ENCODE measurements around the gene NUB1.
A peak's percentile ranks its signal among the peaks of the same experiment; 100 is the strongest.

Gene NUB1

DNA sequence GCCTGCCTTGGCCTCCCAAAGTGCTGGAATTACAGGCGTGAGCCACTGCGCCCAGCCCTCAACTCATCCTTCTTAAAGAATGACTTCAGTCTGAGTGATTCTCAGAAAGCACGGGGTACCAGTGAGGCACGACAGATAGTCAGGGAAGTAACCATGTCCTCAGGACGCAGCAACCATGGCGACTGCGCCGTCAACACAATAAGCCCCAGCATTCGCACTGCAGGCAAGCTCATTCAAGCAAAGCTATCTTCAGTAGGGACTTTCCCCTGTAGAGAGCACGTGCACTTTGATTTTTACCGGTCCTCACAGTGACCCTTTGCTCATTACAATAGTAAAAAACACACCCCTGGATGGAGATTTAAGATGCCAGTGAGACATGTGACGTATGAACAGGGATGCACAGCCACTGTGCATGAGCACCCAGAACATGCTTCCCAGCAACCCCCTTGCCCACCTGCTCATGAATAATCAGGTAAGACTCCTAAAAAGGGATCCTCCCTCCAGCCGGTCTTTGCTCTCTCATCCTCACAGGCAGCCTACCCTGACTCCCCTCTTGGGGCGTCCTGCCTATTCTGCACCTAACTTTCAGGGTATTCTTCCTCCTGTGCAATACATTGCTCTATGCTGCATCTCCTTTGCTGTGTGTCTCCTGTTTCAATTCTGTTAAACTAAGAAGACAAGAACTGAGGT is 59.2 kb downstream of the NUB1 start:
- no peak for DNase-seq (ENCODE audit: low read depth in 2 of 2, low spot score in 1 of 2)

DNA sequence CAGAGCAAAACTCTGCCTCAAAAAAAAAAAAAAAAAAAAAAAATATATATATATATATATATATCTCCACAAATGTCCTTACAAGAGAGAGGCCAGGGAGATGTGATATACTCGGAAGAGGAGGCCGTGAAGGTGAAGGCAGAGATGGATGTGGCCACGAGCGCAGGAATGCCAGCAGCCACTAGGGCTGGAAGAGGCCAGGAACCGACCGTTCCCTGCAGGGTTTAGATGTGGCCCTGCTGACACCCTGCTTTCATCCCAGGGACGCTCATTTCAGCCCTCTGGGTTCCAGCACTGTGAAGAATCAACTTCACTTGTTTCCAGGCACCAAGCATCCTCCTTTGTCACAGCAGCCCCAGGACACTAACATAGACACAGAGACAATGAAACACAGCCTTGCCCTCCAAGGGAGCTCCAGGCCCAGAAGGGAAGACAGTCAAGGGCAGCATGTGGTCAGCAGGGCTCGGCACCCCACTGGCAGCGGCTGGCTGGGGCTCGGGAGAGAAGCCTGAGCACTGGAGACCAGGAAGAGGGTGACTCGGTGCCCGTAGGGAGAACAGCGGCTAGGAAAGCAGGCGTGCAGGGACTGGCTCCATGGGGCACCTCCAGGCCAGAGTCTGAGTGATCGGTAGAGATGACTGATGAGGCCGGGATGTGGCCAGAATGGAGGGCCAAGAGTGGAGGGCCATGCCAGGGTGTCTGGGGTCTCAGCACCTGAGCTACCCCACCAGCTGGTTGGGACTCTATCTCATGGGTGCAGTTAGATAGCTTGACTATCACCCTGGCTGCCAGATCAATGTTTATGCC is 60.6 kb downstream of the NUB1 start:
- DNase-seq (ENCODE audit: low read depth in 2 of 2, low spot score in 1 of 2), result no peak

DNA sequence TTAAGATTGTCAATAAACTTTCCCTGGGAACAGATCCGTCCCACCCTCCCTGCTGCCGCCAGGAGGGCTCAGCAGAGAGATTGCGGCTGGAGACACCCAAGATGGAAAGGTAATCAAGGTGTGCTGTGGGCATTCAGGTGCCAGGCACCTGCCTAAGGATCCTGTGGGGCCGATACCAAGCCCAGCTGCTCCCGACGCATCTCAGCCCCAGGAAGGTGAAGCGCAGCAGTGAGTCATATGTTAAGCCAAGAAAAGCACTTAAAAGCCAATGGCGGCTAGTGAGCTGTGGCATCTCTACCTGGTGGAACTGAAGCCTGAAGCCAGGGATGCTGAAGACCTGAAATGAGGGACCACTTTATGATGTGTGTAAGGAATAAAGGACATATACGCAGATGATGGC is 62.2 kb downstream of the NUB1 start:
- no peak for DNase-seq (ENCODE audit: low read depth in 2 of 2, low spot score in 1 of 2)

DNA sequence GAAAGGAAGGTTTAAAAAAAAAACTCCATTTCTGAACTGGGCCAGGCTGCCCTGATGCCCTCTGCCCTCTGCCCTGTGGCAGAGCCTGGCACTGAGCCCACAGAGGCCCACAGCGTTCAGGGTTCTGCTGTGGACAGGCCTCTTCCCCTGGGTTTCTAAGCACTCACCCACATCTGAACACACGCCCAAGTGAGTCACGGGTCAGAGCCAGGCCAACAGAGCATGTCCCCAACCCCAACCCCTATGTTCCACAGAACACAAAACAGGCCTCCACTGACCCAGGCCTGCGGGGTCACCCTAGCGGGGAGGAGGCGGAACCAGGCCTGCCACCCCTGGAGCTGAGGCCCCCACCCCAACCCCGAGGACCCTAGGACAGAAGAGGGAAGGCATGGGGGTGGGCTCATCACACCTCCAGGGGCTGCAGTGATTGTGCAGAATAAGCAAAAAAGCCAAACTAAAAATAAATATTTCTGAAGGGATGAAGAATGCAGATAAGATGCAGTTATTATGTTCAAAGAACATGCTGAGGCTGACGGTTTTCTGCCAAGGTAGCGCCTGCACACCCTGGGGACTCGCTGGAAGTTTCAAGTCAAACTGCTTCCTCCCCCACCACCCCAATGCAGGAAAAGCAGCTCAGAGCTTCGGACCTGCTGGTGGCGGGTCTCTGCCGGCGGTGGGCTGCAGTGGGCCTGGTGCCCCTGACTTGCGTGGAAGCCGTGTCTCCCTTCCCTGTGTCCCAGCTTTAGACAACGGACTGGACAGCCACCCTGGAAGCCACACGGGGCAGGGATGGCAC is 62.8 kb downstream of the NUB1 start:
- no peak for DNase-seq (ENCODE audit: low read depth in 2 of 2, low spot score in 1 of 2)

DNA sequence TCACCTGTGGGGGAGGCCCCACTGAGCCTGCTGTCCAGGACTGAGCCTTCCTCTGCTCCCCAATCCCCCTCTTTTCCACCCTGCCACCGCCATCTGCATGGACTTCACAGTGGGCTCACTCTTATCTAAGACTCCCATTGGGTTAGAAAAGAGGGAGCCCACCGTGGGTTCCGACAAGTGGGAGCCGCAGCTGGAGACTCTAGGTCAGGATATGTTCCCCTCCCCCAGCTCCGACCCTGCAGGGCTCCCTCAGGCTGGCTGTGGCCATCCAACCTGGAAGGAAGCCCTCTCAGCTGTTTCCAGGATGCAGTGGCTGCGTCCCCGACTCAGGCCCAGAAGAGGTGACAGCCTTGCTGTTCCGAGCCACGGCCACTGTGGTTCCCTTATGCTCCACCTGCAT is 63.4 kb downstream of the NUB1 start:
- DNase-seq (ENCODE audit: low read depth in 2 of 2, low spot score in 1 of 2), result no peak

DNA sequence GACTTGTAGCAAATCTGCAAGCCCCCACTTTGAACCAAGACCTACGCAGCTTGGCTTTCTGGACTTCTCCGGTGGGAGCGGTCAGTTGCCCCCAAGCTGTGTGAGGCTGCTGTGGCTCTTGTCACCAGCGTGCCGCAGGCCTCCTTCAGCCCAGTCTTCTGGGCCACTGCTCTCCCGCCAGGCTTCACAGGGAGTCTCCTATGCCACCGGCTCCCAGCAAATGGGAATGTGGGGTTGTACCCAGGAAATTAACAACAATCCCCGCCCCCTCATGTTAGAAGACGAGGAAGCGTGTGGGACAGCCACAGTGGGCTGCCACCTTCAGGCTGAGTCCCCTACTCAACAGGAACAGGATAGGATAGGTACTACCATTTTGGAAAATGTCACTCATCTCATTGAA is 64.0 kb downstream of the NUB1 start:
- DNase-seq (ENCODE audit: low read depth in 2 of 2, low spot score in 1 of 2), result no peak

DNA sequence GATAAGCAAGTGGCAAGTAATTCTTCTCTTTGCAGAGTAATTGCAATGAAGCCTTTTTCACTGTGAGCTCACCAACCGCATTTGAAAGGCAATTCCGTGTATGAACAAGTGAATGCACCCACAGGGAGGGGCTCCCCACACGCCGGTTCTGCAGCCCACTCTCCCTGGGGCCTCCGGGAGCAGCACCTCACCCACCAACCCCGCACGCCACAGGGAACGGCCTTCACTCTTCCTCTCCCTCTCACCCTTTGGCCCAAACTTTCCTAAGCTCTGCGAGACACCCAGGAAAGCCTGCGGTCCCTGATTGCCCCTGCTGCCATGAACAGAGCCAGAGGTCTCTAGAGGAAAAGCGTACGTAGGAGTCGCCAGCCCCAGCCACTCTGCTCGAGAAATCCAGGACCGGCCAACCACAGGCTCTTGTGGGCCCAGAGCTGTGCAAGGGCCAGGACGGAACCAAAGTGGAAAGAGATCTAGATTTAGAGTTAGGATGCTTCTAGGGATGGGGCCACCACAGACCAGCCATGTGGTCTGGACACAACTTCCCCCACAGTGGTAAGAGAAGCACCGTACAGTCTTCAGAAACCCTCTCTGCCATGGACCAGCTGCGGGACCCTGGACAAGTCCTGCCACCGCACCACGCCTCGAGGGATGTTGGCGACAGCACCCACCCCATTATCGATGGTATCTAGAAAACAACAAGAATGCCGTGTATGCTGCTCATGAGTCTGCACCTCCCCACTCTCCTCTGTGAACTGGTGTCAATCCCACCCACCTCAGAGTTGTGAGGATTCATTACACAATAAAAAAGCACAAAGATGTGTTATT is 64.7 kb downstream of the NUB1 start:
- DNase-seq (ENCODE audit: low read depth in 2 of 2, low spot score in 1 of 2), result no peak

DNA sequence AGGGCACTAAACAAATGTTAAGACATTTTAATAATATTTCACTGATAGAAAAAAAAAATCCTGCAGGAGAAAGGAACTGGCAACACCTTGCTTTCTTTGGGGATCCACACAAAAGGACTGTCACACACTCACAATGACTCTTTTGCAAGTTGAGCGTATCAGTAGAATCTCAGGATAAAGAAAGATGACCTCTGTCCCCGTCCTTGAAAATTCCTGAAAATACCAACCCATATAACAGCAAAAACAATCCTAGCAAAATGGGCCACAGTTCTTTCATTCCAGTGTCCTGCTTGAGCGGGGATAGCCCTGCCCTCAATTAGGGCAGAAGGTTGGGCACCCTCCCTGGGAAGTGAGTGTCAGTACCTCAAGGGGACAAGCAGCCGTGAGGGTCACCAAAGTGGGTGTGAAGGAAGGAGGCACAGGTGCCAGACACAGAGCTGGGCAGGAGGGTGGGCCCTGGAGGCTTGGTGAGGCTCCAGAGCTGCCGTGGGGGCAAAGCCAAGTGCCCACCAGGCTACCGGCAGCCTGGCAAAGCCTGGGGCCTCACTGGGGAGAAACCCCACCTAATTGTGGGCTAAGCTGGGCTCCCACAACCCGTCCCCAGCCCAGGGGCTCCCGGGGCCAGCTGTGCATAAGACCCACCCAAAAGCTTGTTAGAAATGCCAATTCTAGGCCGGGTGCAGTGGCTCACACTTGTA is 65.4 kb downstream of the NUB1 start:
- DNase-seq (ENCODE audit: low read depth in 2 of 2, low spot score in 1 of 2), result no peak

DNA sequence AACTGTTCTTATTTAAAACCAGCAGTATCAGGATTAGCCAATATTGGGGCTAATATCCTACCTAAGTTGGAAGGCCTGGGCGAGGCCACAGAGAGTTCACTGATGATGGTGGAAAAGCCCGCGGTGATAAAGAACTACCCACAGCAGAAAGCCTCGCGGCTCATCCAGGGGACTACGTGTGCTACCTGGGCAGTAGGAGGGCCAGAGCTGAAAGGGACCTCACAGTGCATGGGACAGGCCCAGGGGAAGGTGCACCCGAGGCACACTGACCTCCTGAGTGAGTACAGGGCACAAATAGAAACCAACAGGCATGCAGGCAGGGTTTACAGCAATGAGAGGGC is 66.9 kb downstream of the NUB1 start:
- DNase-seq (ENCODE audit: low read depth in 2 of 2, low spot score in 1 of 2), result no peak

DNA sequence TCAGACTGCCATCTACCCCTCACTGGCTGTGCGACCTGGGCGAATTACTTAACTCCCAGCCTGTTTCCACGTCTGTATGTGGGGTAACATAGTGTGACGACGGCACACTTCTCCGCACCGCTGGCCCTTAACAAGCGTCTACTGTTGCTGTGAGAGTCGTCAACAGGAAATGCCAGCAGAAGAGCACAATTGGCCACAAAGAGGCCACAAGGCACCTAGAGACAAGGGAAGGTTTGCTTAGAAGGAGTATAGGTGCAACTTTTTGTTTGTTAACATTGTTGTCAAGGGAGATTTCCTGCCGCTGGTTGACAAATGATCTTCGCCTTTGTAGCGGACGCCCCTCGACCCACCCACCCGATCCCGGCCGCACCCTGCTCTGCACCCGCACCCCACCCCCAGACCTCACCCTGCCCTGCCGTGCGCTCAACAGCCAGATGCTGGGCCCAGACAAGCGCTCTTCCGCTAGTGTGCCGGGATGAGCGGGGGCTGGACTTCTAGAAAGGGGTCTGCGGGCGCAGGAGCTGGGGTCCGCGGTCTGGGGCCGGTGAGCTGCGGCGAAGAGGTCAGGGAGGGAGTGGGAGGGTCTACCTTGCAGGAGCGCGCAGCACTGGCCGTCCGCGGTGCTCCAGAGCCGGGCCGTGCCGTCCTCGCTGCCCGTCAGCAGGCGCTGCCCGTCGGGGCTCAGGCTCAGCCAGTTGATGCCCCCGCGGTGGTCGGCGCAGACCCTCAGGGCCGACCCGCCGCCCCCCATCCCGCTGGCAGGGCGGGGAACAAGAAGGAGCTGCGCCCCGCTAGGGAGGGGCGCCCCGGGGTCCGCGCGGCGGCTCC is 67.4 kb downstream of the NUB1 start:
- DNase-seq (ENCODE audit: low read depth in 2 of 2, low spot score in 1 of 2), result peak in 1 of 2 donors; percentile 11

DNA sequence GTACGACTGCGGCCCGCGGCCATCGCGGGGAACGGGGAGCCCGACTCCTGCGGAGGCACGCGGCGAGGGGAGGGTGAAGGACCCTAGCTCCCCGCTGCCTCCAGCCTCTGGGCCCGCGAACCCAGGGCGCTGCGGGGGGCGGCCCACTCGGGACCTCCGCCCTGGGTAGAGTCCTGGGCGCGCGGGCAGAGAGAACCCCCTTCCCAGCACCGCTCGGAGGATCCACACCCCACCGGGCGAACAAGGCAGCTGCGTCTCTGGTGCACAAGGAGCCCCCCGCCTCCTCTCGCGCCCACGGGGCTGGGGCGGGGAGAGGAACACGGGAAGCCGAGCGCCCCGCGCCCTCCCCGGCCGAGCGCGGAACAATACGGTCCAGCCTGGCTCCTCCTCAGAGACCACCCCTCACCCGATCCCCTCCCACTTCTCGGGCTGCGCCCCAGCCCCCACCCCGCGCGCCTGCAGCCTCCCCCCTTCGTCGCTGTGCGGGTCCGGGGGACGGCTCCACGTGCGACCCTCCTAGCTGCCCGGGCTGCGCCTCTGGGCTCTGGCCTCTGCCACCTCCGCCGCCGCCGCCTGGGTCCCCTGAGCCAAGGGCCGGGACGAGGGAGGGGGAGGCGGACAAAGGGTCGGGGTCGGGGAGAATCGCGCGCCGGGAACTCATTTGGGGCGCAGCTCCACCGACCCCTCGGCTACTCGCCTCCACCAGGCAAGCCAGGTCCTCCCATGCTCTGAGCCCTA is 68.2 kb downstream of the NUB1 start, which contains the start of gene WDR86:
Gene WDR86 (minus strand): TSS at position 372 of the 738 bp plus-strand sequence. CDS start 449 bp downstream, outside the sequence.
- no peak for DNase-seq (ENCODE audit: low read depth in 2 of 2, low spot score in 1 of 2)

DNA sequence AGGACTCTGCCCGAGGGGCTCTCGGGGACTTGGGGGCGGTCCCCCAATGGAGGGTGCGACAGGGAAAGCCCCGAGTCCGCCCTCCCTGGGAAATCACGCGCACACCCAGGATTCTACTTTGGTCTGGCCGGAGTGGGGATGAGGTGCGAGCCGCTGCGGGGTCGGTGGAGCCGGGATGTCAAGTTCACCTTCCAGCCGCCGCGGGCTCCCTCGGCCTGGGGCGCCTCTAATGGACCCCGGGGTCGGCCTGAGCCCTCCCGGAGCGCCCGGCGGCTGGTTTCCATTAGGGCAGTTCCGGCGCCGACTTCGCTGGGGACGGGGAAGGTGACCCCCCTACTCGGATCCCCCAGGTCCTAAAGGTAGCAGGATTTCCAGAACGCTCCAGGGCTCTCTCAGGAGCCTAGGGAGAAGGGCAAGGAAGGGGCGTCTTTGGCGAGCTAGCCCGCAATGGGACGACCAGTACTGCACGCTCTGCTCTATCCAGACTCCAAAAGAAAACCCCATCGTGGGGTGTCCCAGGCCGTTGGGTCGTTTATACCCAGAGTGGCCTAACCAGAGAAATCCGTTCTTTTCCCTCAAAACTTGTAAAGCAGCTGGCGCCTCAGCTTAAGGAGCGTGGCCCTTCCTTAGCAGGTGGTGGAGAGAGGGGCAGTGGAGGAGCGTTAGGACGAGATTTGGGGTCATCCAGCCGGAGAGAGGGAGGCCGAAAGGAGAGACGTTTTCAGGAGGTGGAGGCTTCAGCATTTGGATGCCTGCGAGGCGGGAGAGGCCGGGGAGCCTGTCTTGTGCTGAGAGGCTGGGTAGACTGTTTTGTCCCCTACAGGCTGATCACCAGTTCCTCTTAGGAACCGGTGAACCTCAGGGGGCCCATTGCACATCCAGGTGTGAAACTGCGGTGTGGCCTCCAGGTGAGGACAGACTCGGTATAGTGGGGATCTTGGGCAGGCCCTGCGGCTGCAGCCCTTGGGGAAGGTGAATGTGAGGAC is 69.1 kb downstream of the NUB1 start:
- no peak for DNase-seq (ENCODE audit: low read depth in 2 of 2, low spot score in 1 of 2)

DNA sequence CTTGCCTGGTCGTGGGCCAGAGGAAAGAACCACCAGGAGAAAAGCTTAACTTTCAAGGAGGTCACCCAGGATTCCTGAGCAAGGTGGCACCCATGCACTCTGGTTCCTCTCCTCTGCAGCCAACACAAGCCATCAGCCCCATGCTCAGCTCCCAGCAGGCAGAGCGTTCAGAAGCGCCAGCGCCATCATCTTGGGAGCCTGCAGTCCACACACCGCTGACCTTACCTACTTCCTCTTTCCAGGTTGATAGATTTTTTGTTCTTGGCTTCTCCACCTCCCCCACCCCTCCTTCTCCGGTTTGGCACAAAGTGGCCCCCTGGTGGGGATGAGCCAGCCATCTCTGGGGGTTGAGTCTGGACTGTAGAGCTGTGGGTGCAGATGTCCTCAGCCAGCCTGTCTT is 69.9 kb downstream of the NUB1 start:
- DNase-seq (ENCODE audit: low read depth in 2 of 2, low spot score in 1 of 2), result no peak

DNA sequence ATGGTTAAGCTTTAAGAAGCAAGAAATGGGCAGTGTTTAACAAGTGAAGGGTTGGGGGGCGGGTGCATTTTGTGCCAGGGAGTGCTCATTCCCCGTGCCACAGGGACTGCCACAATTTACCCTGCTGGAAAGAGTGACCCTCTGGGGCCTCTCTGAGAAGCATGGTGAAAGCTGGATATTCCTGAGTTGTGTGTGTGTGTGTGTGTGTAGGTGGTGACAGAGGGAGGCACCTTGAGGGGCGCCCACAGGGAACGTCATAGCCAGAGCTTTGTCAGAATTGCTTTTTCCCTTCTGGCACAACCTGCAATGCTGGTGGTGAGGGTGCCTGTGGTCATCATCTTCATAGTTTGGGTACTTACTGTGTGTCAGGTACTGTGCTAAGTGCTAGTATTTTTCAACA is 70.7 kb downstream of the NUB1 start:
- no peak for DNase-seq (ENCODE audit: low read depth in 2 of 2, low spot score in 1 of 2)

DNA sequence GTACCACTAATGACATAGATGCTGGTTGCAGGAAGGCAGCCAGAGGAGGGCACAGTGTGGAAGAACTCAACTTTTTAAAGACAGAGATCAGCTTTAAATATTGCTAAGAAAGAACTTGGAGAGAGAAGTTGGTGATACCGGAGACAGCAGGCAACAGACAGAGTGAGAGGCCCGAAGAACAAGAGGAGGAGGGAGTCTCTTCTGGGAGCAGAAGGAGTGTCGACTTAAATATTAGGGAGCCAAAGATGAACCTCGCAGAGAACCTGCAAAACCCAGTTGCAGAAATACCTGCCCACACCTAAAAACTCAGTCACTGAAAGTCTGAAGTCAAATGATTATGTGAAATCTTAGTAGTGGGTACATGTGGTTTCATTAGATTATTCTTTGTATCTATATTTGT is 71.6 kb downstream of the NUB1 start:
- DNase-seq (ENCODE audit: low read depth in 2 of 2, low spot score in 1 of 2), result no peak

DNA sequence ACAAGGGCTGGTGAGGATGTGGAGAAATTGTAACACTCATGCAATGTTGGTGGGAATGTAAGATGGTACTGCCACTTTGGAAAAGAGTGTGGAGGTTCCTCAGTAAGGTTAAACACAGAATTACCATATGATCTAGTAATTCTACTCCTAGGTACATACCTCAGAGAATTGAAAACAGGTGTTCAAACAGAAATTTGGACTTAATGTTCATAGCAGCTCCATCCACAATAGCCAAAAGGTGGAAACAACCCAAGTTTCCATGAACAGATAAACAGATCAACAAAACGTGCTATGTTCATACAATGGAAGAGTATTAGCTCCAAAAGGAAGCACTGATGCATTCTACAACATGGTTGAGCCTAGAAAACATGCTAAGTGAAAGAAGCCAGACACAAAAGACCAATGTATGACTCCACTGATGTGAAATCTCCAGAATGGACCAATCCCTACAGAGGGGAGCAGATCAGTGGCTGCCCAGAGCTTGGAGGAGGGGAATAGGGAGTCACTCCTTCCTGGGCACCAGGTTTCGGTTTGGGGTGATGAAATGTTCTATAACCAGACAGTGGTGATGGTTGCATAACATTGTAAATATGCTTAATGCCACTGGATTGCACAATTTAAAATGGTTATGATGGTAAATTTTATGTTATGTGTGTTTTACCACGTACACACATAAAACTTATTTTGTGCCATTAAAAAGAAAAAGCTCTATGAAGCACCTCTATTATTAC is 73.9 kb downstream of the NUB1 start:
- no peak for DNase-seq (ENCODE audit: low read depth in 2 of 2, low spot score in 1 of 2)

Measured in stimulated activated CD8-positive, alpha-beta memory T cell treated with anti-CD3 and anti-CD28 coated beads, Interleukin-4, amount 100 ng/mL, for 4 hours (primary cell).